ENCODE data around the gene APBA2.

APBA2 gene

GRCh38 chr15:28892789-28893610 is 7.2 kb downstream of the APBA2 start:
- DNase-seq (ENCODE audit: extremely low spot score, insufficient read length, low read depth), result no peak
- no peak for FAIRE-seq

DNA sequence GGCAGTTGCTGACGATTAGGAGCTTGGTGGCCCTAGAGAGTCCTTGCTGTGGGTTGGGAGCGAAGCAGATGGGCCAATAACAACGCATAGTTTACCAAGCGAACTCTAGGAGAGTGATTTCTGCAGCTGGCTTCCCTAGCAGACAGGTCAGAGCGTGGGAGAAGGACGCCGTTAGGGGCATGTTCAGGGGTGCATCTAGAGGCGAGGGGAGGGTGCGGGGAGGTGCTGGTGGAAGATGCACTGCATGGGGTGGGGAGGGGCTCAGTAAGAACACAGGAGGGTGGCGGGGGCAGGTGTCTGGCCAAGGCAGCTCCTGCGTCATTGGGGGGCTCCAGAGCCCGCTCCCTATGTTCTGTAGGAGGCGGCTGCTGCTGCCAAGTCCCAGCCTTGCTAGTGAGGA is 8.9 kb downstream of the APBA2 start:
- FAIRE-seq, result no peak

DNA sequence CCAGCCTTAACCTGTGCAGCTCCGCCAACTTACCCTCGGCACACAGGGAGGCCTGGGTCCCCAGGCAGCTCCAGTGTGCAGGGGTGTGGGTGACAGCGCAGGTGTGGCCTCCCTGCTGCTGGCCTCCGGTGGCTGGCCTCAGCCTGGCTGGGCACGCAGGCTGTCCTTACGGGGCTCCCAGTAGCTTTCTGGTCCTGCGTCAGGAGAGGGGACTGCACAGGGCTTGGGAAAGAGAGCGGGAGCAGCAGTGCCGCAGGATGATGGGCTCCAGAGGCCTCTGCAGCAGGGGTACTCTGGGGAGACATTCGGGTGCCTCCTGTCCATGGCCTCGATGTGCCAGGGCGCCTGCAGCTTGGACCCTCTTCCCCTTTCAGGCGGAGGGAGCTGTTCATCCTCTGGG is 9.4 kb downstream of the APBA2 start:
- DNase-seq (ENCODE audit: extremely low spot score, insufficient read length, low read depth), result no peak
- FAIRE-seq, result no peak

More for the DNA sequence above, 8.9 kb downstream of the APBA2 start:
- DNase-seq (ENCODE audit: extremely low spot score, insufficient read length, low read depth), result no peak

GRCh38 chr15:28895566-28895965 is 9.8 kb downstream of the APBA2 start:
- DNase-seq (ENCODE audit: extremely low spot score, insufficient read length, low read depth) (no peak), FAIRE-seq (no peak)

DNA sequence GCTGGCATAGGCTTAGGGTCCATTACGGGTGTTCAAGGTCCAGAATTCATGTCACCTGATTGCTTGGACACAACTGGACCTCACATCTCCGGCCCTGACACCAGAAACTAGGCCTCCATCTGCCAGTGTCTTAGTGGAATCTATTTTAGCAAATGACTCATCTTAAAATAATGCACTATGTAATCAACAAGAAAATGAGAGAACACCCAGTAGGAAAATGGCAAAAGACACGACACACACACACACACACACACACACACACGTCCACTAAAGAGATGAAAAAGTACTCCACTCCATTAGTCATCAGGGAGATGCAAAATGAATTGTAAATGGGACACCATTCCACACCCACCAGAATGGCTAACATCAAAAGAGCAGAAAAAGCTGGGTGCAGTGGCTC is 11.2 kb downstream of the APBA2 start:
- no peak for FAIRE-seq

GRCh38 chr15:28897861-28898585 is 12.2 kb downstream of the APBA2 start:
- no peak for DNase-seq (ENCODE audit: extremely low spot score, insufficient read length, low read depth)
- FAIRE-seq, result no peak

More for the DNA sequence above, 11.2 kb downstream of the APBA2 start:
- DNase-seq (ENCODE audit: extremely low spot score, insufficient read length, low read depth), result no peak

DNA sequence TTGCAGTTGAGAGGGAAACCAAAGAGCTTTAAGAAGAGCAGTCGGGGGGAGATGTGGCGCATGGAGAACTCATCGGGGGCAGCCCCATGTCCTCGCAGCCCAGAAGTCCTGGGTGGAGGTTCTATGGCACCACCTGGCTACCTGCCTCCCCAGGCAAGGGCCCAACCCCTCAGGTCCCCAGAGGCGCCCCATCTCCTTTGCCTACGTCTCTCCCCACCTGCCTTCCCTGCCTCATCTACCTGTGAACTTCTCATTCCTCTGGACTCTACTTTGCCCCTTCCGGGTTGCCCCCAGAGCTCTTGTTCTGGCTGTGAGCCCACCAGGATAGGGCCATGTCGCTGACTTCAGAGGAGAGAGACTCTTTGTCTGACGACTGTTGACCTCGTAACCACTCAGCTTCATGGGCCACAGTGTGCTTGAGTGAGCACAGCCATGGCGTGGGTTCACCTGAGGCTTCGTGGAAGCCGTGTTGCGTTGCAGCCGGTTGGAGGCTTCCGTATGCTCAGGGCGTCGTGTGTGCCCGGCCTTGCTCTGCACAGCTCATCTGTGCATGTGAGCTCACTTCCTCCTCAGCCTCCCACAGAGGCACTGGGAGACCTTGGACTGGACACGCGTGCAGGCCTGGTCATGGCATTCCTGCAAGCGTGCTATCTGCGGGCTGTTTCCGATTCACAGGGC is 13.4 kb downstream of the APBA2 start:
- FAIRE-seq (no peak), DNase-seq (ENCODE audit: extremely low spot score, insufficient read length, low read depth) (no peak)

GRCh38 chr15:28900041-28900891 is 14.5 kb downstream of the APBA2 start:
- no peak for FAIRE-seq

DNA sequence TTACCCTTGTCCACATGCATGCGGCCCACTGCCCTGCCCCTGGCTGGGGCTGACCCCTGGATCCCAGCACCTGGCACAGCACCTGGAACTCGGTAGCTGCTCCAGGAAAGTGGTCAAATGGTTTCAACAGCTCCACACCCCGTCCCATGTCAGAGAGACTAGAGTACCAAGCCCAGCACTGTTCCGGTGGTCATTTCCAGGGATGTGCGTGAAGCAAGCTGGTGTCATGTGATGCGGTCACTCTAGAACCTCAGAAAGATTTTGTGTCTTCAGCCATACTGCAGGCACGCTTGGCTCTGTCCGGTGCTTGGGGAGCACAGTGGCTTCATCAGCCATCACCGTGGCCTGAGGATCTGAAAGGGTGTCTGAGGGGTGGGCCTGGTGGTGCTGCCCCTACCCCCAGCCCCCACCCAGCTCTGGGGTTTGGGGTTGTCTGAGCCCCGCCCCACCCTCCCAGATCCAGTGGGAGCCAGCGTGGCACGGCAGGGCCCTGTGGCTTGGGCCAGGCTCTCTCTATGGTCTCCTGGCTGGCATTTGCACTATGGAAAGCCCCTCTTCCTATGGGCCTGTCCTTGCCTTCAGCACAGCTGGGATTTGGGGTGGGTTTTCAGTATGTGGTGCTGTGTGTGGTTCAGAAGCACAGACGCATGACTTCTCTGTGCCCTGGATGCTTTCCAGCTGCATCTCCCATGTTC is 15.3 kb downstream of the APBA2 start:
- DNase-seq (ENCODE audit: extremely low spot score, insufficient read length, low read depth) (no peak), FAIRE-seq (no peak)

More at GRCh38 chr15:28900041-28900891, 14.5 kb downstream of the APBA2 start:
- DNase-seq (ENCODE audit: extremely low spot score, insufficient read length, low read depth), result no peak

DNA sequence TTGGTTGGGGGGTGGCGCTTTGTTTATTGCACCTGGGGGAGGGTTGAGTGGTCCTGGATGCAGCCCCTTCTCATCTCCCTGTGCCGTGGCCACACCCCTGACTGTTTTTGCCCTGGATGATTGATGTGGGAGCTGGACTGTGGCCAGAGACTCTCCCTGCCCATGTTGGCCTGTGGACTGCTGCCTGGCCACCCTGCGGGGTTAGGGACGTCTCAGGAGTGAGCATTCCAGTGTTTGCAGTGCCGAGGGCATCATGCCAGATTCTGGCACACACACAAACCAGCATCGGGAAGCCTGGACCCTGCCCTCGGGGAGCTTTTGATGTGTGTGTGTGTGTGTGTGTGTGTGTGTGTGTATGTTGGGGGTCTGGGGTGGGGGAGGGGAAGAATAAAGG is 15.8 kb downstream of the APBA2 start:
- no peak for FAIRE-seq
- DNase-seq (ENCODE audit: extremely low spot score, insufficient read length, low read depth), result no peak

DNA sequence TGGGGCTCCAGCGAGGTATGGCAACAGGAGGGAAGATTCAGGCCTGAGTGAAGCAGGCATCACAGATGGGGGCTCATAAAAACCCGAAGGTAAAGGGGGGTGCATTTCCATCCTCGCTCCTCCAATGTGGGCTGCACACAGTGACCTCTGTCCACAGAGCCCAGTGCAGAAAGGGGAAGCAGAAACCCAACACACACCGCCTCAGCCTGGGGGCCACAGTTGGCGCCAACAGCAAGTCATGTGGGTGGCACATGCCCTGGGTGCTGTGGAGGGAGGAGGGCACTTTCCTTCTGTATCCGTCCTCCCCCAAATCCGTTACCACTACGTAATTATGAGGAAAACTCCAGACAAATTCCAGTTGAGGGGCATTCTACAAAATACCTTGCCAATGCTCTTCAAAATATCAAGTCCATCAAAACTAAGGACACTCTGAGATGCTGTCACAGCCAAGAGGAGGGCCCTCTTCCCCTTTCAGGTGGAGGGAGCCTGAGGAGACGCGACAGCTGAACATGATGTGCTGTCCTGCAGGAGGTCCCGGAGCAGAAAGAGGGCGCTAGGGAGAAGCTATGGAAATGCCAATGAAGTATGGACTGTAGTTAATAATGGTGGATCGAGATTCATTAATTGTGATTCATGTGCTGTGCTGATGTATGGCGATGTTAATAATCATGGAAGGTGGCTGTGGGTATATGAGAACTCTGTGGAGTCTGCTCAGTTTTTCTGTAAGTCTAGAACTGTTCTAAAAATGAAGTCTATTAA is 16.4 kb downstream of the APBA2 start:
- no peak for FAIRE-seq
- DNase-seq (ENCODE audit: extremely low spot score, insufficient read length, low read depth), result no peak

DNA sequence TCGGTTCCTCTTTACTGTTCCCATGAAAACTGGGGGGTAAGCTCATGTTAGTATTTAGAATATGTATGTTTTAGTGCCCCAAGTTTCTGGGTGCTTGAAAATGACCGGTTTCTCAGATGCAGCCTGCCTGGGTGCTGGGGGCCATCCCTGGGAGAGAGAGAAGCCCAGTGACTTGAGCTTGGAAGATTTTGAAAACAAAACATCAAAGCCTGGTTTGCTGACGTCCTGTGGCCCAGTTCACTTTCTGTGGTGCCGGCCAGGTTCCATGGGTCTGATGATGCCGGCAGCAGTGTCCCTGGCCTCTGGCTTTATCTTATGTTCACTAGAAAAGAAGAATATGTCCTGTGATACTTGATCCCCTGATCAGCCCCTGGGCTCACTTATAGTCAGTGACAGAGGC is 17.1 kb downstream of the APBA2 start:
- DNase-seq (ENCODE audit: extremely low spot score, insufficient read length, low read depth) (no peak), FAIRE-seq (no peak)

GRCh38 chr15:28903555-28903954 is 17.8 kb downstream of the APBA2 start:
- FAIRE-seq (no peak), DNase-seq (ENCODE audit: extremely low spot score, insufficient read length, low read depth) (no peak)

- FAIRE-seq (no peak), DNase-seq (ENCODE audit: extremely low spot score, insufficient read length, low read depth) (no peak)
These were observed 18.2 kb downstream of the APBA2 start for GRCh38 chr15:28904003-28904402.

GRCh38 chr15:28904541-28905315 is 19.0 kb downstream of the APBA2 start:
- DNase-seq (ENCODE audit: extremely low spot score, insufficient read length, low read depth) (no peak), FAIRE-seq (no peak)

GRCh38 chr15:28907338-28907960 is 21.7 kb downstream of the APBA2 start:
- no peak for DNase-seq (ENCODE audit: extremely low spot score, insufficient read length, low read depth)
- FAIRE-seq, result no peak

- FAIRE-seq (no peak), DNase-seq (ENCODE audit: extremely low spot score, insufficient read length, low read depth) (no peak)
These were observed 24.3 kb downstream of the APBA2 start for GRCh38 chr15:28909958-28910500.

All from GM18507 (cell line).